Thyroid gland (tissue), 4 donors: ENCODE measurements around the gene SOX1. TPM values are rescaled to one million over a fixed set of nuclear protein-coding genes. Genes with fewer than 3 reads are reported as not detected.

ENCODE experiments used
- DNase-seq, 2 donors: peaks; one replicate each; pipeline ENCODE4 v3.0.0-alpha.2; 2019
- H3K27ac ChIP-seq, 3 donors: fragments of 200-600 bp; sonication (generic); 1 replicate in 2 of 3; 2 replicates in 1 of 3; pipeline ENCODE4 v1.5.1; 2016 to 2019; ENCODE audit warnings: mild to moderate bottlenecking in 1 of 3, moderate library complexity in 1 of 3
- H3K27me3 ChIP-seq: fragments of 200-600 bp; sonication (generic); one replicate; pipeline ENCODE4 v1.5.1; 2019
- H3K36me3 ChIP-seq, 2 donors: fragments of 200-600 bp; sonication (generic); one replicate each; pipeline ENCODE4 v1.5.1; 2016 to 2019
- H3K4me1 ChIP-seq, 2 donors: fragments of 200-600 bp; sonication (generic); one replicate each; pipeline ENCODE4 v1.5.1; 2017 to 2019
- H3K4me3 ChIP-seq, 3 donors: fragments of 200-600 bp; sonication (generic); replicated peaks in 1 of 3; 1 replicate in 2 of 3; 2 replicates in 1 of 3; pipeline ENCODE4 v1.5.1; 2016; ENCODE audit warnings: mild to moderate bottlenecking in 1 of 3
- H3K9me3 ChIP-seq: fragments of 200-600 bp; sonication (generic); one replicate; pipeline ENCODE4 v1.5.1; 2017
- CTCF ChIP-seq, 6 experiments: fragments of 200-600 bp in 3 of 6; fragments of 450-650 bp in 3 of 6; sonication (generic) in 3 of 6; IDR thresholded peaks; one replicate each; pipeline ENCODE4 v1.5.1; 2016 to 2019; ENCODE audit warnings: antibody characterized with exemption in 6 of 6, mild to moderate bottlenecking in 2 of 6, inconsistent platforms in 1 of 6, moderate library complexity in 1 of 6
- POLR2A ChIP-seq, 2 donors: fragments of 450-650 bp; IDR thresholded peaks; one replicate each; pipeline ENCODE4 v1.6.1; 2017; ENCODE audit warnings: antibody characterized with exemption in 2 of 2, mild to moderate bottlenecking in 2 of 2, moderate library complexity in 1 of 2
- WGBS, 2 donors: methylation state at CpG; one replicate each; pipeline ENCODE4 v1.1.5; 2017; 5-methylcytosine and 5-hydroxymethylcytosine counted together
- intact Hi-C: fragments of 100-400 bp; cut with DNase I; formaldehyde crosslinking; loops from one replicate; pipeline ENCODE4 v1.15.1; 2023
- total RNA-seq, 4 donors: library from RNA; depleted of rRNA; stranded (reverse); fragments of >200 nt; gene quantifications; one replicate each; pipeline ENCODE4 v1.2.3, GENCODE V29; 2016

SOX1 gene
- total RNA-seq, 4 donors from 2014 or later = 0.11 TPM; not detected in 3

- Histone ChIP-seq H3K27me3 (peaks cover 32% of the 10 kb centered on the region), H3K27ac (no peak overlapping the region), H3K36me3 (no peaks in the 10 kb centered on the region), H3K4me3 (no peak overlapping the region), H3K4me1 (peaks cover 15 to 23% of the 10 kb centered on the region in 2 donors), H3K9me3 (no peaks in the 10 kb centered on the region)
- no peak for DNase-seq
- intact Hi-C loops = no loop called here
- WGBS, 2 donors = 5 to 8% methylated on average over 2 to 15 of the region's 44 CpGs
- no peak for TF ChIP-seq POLR2A (IDR thresholded peaks at IDR 0.05)
- no peak for TF ChIP-seq CTCF (IDR thresholded peaks at IDR 0.05)
Measured at GRCh38 chr13:112104881-112105234, 37.9 kb downstream of the SOX1 start.

- H3K27me3 ChIP-seq = peaks cover 32% of the 10 kb centered on the region
Measured at GRCh38 chr13:112105244-112105681, 38.3 kb downstream of the SOX1 start.

GRCh38 chr13:112105892-112106291, 38.9 kb downstream of the SOX1 start:
- Histone ChIP-seq H3K9me3 (no peaks in the 10 kb centered on the region), H3K27me3 (peaks cover 32% of the 10 kb centered on the region), H3K4me3 (no peak overlapping the region), H3K4me1 (peaks cover 15 to 23% of the 10 kb centered on the region in 2 donors), H3K27ac (no peak overlapping the region), H3K36me3 (no peaks in the 10 kb centered on the region)
- intact Hi-C loops = no loop called here
- 7 to 12% methylated on average over 21 of the region's 21 CpGs for WGBS, 2 donors
- no peak for TF ChIP-seq CTCF (IDR thresholded peaks at IDR 0.05)
- no peak for DNase-seq

More at GRCh38 chr13:112105244-112105681, 38.3 kb downstream of the SOX1 start:
- H3K4me1 ChIP-seq = peaks cover 15 to 23% of the 10 kb centered on the region in 2 donors
- intact Hi-C loops = no loop called here
- H3K9me3 ChIP-seq = no peaks in the 10 kb centered on the region
- H3K27ac ChIP-seq = no peak overlapping the region
- H3K36me3 ChIP-seq = no peaks in the 10 kb centered on the region
- TF ChIP-seq CTCF (IDR thresholded peaks at IDR 0.05) = no peak
- TF ChIP-seq POLR2A (IDR thresholded peaks at IDR 0.05) = no peak
- no peak overlapping the region for H3K4me3 ChIP-seq
- 3 to 8% methylated on average over 26 to 27 of the region's 35 CpGs for WGBS, 2 donors
- no peak for DNase-seq

- intact Hi-C loops = no loop called here
- no peaks in the 10 kb centered on the region for H3K36me3 ChIP-seq
- peaks cover 15 to 23% of the 10 kb centered on the region in 2 donors for H3K4me1 ChIP-seq
- TF ChIP-seq POLR2A (IDR thresholded peaks at IDR 0.05) (no peak), CTCF (IDR thresholded peaks at IDR 0.05) (no peak)
- H3K27ac ChIP-seq = no peak overlapping the region
- 4 to 5% methylated on average over 27 to 36 of the region's 36 CpGs for WGBS, 2 donors
- H3K9me3 ChIP-seq = no peaks in the 10 kb centered on the region
- DNase-seq = peak in 1 of 2 donors; percentile 14
- H3K27me3 ChIP-seq = peaks cover 32% of the 10 kb centered on the region
- H3K4me3 ChIP-seq = no peak overlapping the region
Measured at GRCh38 chr13:112106478-112107141, 39.7 kb downstream of the SOX1 start.

GRCh38 chr13:112107289-112107688, 40.3 kb downstream of the SOX1 start:
- Histone ChIP-seq H3K36me3 (no peaks in the 10 kb centered on the region), H3K27me3 (peaks cover 32% of the 10 kb centered on the region), H3K4me3 (no peak overlapping the region), H3K9me3 (no peaks in the 10 kb centered on the region), H3K27ac (no peak overlapping the region), H3K4me1 (peaks cover 15 to 23% of the 10 kb centered on the region in 2 donors)
- WGBS, 2 donors = 36 to 37% methylated on average over 15 to 16 of the region's 18 CpGs
- TF ChIP-seq POLR2A (IDR thresholded peaks at IDR 0.05) (no peak), CTCF (IDR thresholded peaks at IDR 0.05) (no peak)
- intact Hi-C loops = no loop called here
- DNase-seq = no peak
